ENCODE results near the gene LGALS7. TPM values are rescaled to one million over a fixed set of nuclear protein-coding genes. Genes with fewer than 3 reads are reported as not detected.

Gene LGALS7
- total and polyA plus RNA-seq, 2 of the 8 experiments (the other 6 are each of a cell fraction or from before 2014, with no cell fraction given): 0.32 TPM; not detected in 1

GRCh38 chr19:38809592-38810252, 36.4 kb upstream of the LGALS7 start:
- 92% methylated on average over 8 of the region's 8 CpGs; no CpG with 5 or more reads in 1 of the 2 experiments for WGBS, 2 experiments (ENCODE audit: extremely low coverage in 1 of 2, insufficient coverage in 1 of 2, insufficient read length in 1 of 2, insufficient replicate concordance in 2 of 2, low coverage in 1 of 2, low lambda C conversion rate in 2 of 2, missing lambda C conversion rate in 1 of 2)
- Histone ChIP-seq H3K4me2 (ENCODE audit: insufficient read depth in 1 of 2, low read depth in 2 of 2, low read length in 2 of 2) (no peak overlapping the region), H4K91ac (replicated peaks; ENCODE audit: insufficient read length, low read length) (no peak overlapping the region), H3K79me2 (ENCODE audit: control insufficient read depth in 1 of 2, insufficient read depth in 2 of 2, low read length in 2 of 2) (no peaks in the 10 kb centered on the region), H4K5ac (ENCODE audit: insufficient read length, low read depth, low read length) (no peak overlapping the region), H3K18ac (ENCODE audit: extremely low read depth, low read length) (no peak overlapping the region), H2BK5ac (ENCODE audit: low read depth, low read length) (no peak overlapping the region), H3K23ac (ENCODE audit: insufficient read length) (no peak overlapping the region), H3K27ac (ENCODE audit: low read depth, low read length) (no peak overlapping the region), H3K27me3 (replicated peaks in 1 of 4; ENCODE audit: control insufficient read depth in 3 of 4, extremely low read depth in 1 of 4, insufficient read depth in 3 of 4, low read length in 3 of 4) (no peaks in the 10 kb centered on the region), H4K20me1 (replicated peaks in 1 of 2; ENCODE audit: control insufficient read depth in 1 of 2, insufficient read depth in 2 of 2, low read length in 2 of 2) (no peaks in the 10 kb centered on the region), H2BK20ac (ENCODE audit: low read length) (no peak overlapping the region), H3K4me1 (replicated peaks in 1 of 4; ENCODE audit: control insufficient read depth in 3 of 4, insufficient read depth in 4 of 4, low read length in 3 of 4) (no peaks in the 10 kb centered on the region), H3K9me3 (ENCODE audit: insufficient read depth in 2 of 2, low read depth in 1 of 2, low read length in 1 of 2) (no peaks in the 10 kb centered on the region), H2AK5ac (ENCODE audit: low read depth, low read length) (no peak overlapping the region), H2AFZ (ENCODE audit: low read length) (no peak overlapping the region), H3K4ac (replicated peaks; ENCODE audit: insufficient read length, low read depth, low read length) (no peak overlapping the region), H3K14ac (ENCODE audit: insufficient read length) (no peak overlapping the region), H4K8ac (ENCODE audit: extremely low read depth, insufficient read depth, low read length) (no peak overlapping the region), H2BK12ac (ENCODE audit: low read depth, low read length) (no peak overlapping the region), H3K56ac (replicated peaks; ENCODE audit: insufficient read length, low read depth, low read length) (no peak overlapping the region), H3K4me3 (ENCODE audit: extremely low read depth in 1 of 4, insufficient read depth in 2 of 4, low read depth in 3 of 4, low read length in 4 of 4) (no peak overlapping the region), H3K23me2 (ENCODE audit: low read depth, low read length) (no peaks in the 10 kb centered on the region), H2BK15ac (ENCODE audit: low read length) (no peak overlapping the region), H3K79me1 (ENCODE audit: low read depth, low read length) (no peaks in the 10 kb centered on the region), H3K36me3 (ENCODE audit: control insufficient read depth in 2 of 4, insufficient read depth in 4 of 4, low read length in 3 of 4) (no peaks in the 10 kb centered on the region), H3K9ac (replicated peaks in 1 of 4; ENCODE audit: extremely low read depth in 1 of 4, low read depth in 3 of 4, low read length in 3 of 4) (no peak overlapping the region), H2BK120ac (replicated peaks; ENCODE audit: low read depth, low read length) (no peak overlapping the region)
- DNase-seq (ENCODE audit: low read depth in 1 of 2, low spot score in 2 of 2): no peak
- CTCF ChIA-PET (ENCODE audit: partially characterized antibody): interaction anchor here (0.7 to 1.3 kb wide), 3 partner anchors 60 to 121 kb away, joined by 3 to 4 read pairs (median 3); partner anchors contain the start of genes MRPS12 and SARS2
- POLR2A ChIA-PET (ENCODE audit: partially characterized antibody): no interaction called here
- FAIRE-seq: no peak
- TF ChIP-seq TAF1 (IDR thresholded peaks at IDR 0.05; ENCODE audit: low read depth, low read length) (no peak), SP4 (IDR thresholded peaks at IDR 0.05; ENCODE audit: low read length) (no peak), GABPA (IDR thresholded peaks at IDR 0.05; ENCODE audit: borderline replicate concordance, insufficient read depth, low read length) (no peak), SRF (IDR thresholded peaks at IDR 0.05; ENCODE audit: low read depth, low read length) (no peak), CHD1 (IDR thresholded peaks at IDR 0.05; ENCODE audit: low read depth, low read length) (no peak), GTF2F1 (IDR thresholded peaks at IDR 0.05; ENCODE audit: borderline replicate concordance, low read depth, low read length) (no peak), CEBPB (IDR thresholded peaks at IDR 0.05; ENCODE audit: low read depth, low read length) (no peak), ASH2L (IDR thresholded peaks at IDR 0.05; ENCODE audit: low read length) (no peak), KDM5A (IDR thresholded peaks at IDR 0.05; ENCODE audit: low read length) (no peak), CTBP2 (IDR thresholded peaks at IDR 0.05; ENCODE audit: borderline replicate concordance, insufficient read depth, insufficient read length, low read length) (no peak), RNF2 (IDR thresholded peaks at IDR 0.05; ENCODE audit: borderline replicate concordance, low read depth, low read length, missing control alignments, poor library complexity, severe bottlenecking) (no peak), POU5F1 (IDR thresholded peaks at IDR 0.05; ENCODE audit: low read depth, low read length) (no peak), CHD2 (IDR thresholded peaks at IDR 0.05; ENCODE audit: low read length) (no peak)

Data from H1 (cell line).